H9 (cell line): ENCODE data around the gene TBL1X. TPM values are rescaled to one million over a fixed set of nuclear protein-coding genes. Genes with fewer than 3 reads are reported as not detected.

Experiments
- DNase-seq: peaks from one replicate; pipeline ENCODE4 v3.0.0-alpha.2; 2017
- H2AFZ ChIP-seq: one replicate; pipeline ENCODE4 v1.6.1; 2013; ENCODE audit warnings: mild to moderate bottlenecking, low read length, control low read depth, moderate library complexity
- H2AK5ac ChIP-seq: 2 replicates; pipeline ENCODE4 v1.6.1; 2013; ENCODE audit warnings: low read length, control low read depth, mixed read lengths; ENCODE audit not compliant: insufficient read length
- H2BK120ac ChIP-seq: one replicate; pipeline ENCODE4 v1.6.1; 2013; ENCODE audit warnings: low read depth, mild to moderate bottlenecking, low read length, control low read depth, inconsistent platforms; ENCODE audit not compliant: poor library complexity, severe bottlenecking
- H2BK12ac ChIP-seq: 2 replicates; pipeline ENCODE4 v1.6.1; 2013; ENCODE audit warnings: low read length, control low read depth, mixed read lengths, low read depth; ENCODE audit not compliant: insufficient read length
- H2BK15ac ChIP-seq: 2 replicates; pipeline ENCODE4 v1.6.1; 2013; ENCODE audit warnings: low read depth, low read length, control low read depth
- H2BK20ac ChIP-seq: one replicate; pipeline ENCODE4 v1.6.1; 2013; ENCODE audit warnings: low read depth, mild to moderate bottlenecking, low read length, control low read depth, inconsistent platforms; ENCODE audit not compliant: poor library complexity, severe bottlenecking
- H2BK5ac ChIP-seq: 2 replicates; pipeline ENCODE4 v1.6.1; 2013; ENCODE audit warnings: low read length, control low read depth, mixed read lengths; ENCODE audit not compliant: insufficient read length
- H3K14ac ChIP-seq: 2 replicates; pipeline ENCODE4 v1.6.1; 2013; ENCODE audit warnings: low read length, control low read depth; ENCODE audit not compliant: insufficient read depth
- H3K18ac ChIP-seq: 2 replicates; pipeline ENCODE4 v1.6.1; 2013; ENCODE audit warnings: low read depth, mild to moderate bottlenecking, mixed read lengths, low read length, control low read depth; ENCODE audit not compliant: insufficient read length
- H3K23ac ChIP-seq: 2 replicates; pipeline ENCODE4 v1.6.1; 2013; ENCODE audit warnings: low read length, control low read depth, mixed read lengths, low read depth; ENCODE audit not compliant: insufficient read length
- H3K23me2 ChIP-seq: 2 replicates; pipeline ENCODE4 v1.6.1; 2013; ENCODE audit warnings: low read depth, mild to moderate bottlenecking, mixed read lengths, low read length, control low read depth; ENCODE audit not compliant: insufficient read length, poor library complexity, severe bottlenecking
- H3K27ac ChIP-seq: 2 replicates; pipeline ENCODE4 v1.5.1; 2013; ENCODE audit warnings: low read length, control low read depth, mixed read lengths, low read depth; ENCODE audit not compliant: insufficient read length
- H3K27me3 ChIP-seq: 2 replicates; pipeline ENCODE4 v1.6.1; 2013; ENCODE audit warnings: low read length, control low read depth, inconsistent platforms; ENCODE audit not compliant: insufficient read depth
- H3K4ac ChIP-seq: 2 replicates; pipeline ENCODE4 v1.6.1; 2013; ENCODE audit warnings: low read depth, mild to moderate bottlenecking, control low read depth, inconsistent platforms, low read length, moderate library complexity
- H3K4me1 ChIP-seq: 2 replicates; pipeline ENCODE4 v1.6.1; 2013; ENCODE audit warnings: low read length, control low read depth, inconsistent platforms; ENCODE audit not compliant: insufficient read depth
- H3K4me2 ChIP-seq: 2 replicates; pipeline ENCODE4 v1.6.1; 2013; ENCODE audit warnings: low read length, control low read depth, mixed read lengths; ENCODE audit not compliant: insufficient read length, insufficient read depth
- H3K56ac ChIP-seq: 2 replicates; pipeline ENCODE4 v1.6.1; 2013; ENCODE audit warnings: low read depth, mild to moderate bottlenecking, mixed read lengths, low read length, control low read depth; ENCODE audit not compliant: insufficient read length
- H3K79me1 ChIP-seq: 2 replicates; pipeline ENCODE4 v1.6.1; 2013; ENCODE audit warnings: low read depth, mild to moderate bottlenecking, moderate library complexity, low read length, control low read depth, inconsistent platforms; ENCODE audit not compliant: insufficient read depth, poor library complexity, severe bottlenecking
- H3K79me2 ChIP-seq: 2 replicates; pipeline ENCODE4 v1.6.1; 2013; ENCODE audit warnings: low read length, control low read depth, inconsistent platforms; ENCODE audit not compliant: insufficient read depth
- H3K9ac ChIP-seq: 2 replicates; pipeline ENCODE4 v1.6.1; 2013; ENCODE audit warnings: low read length, control low read depth, mixed read lengths; ENCODE audit not compliant: insufficient read length; ENCODE audit errors: extremely low read depth
- H3K9me3 ChIP-seq: one replicate; pipeline ENCODE4 v1.6.1; 2013; ENCODE audit warnings: low read depth, low read length, inconsistent platforms; ENCODE audit not compliant: control insufficient read depth
- H3T11ph ChIP-seq: one replicate; pipeline ENCODE4 v1.6.1; 2013; ENCODE audit warnings: mild to moderate bottlenecking, low read length, control low read depth, inconsistent platforms
- H4K20me1 ChIP-seq: one replicate; pipeline ENCODE4 v1.6.1; 2013; ENCODE audit not compliant: control insufficient read depth, insufficient read length, insufficient read depth
- H4K5ac ChIP-seq: 2 replicates; pipeline ENCODE4 v1.6.1; 2013; ENCODE audit warnings: low read depth, mild to moderate bottlenecking, mixed read lengths, low read length, control low read depth; ENCODE audit not compliant: insufficient read length
- H4K8ac ChIP-seq: replicated peaks from 2 replicates; pipeline ENCODE4 v1.6.1; 2013; ENCODE audit warnings: low read length, control low read depth, mixed read lengths, low read depth; ENCODE audit not compliant: insufficient read length
- H4K91ac ChIP-seq: 2 replicates; pipeline ENCODE4 v1.6.1; 2013; ENCODE audit warnings: low read depth, mild to moderate bottlenecking, moderate library complexity, mixed read lengths, low read length, control low read depth; ENCODE audit not compliant: insufficient read length
- H3K27ac Mint-ChIP-seq, 3 experiments: 2 replicates in 2 of 3; 3 replicates in 1 of 3; pipeline ENCODE4 v1.8.0; 2020 to 2021; ENCODE audit warnings: mixed read lengths in 3 of 3, mild to moderate bottlenecking in 1 of 3, moderate library complexity in 1 of 3
- H3K27me3 Mint-ChIP-seq: 2 replicates; pipeline ENCODE4 v1.8.0; 2021; ENCODE audit warnings: low read depth, mild to moderate bottlenecking, moderate library complexity, mixed read lengths
- H3K36me3 Mint-ChIP-seq, 3 experiments: 2 replicates in 2 of 3; 3 replicates in 1 of 3; pipeline ENCODE4 v1.8.0; 2020 to 2021; ENCODE audit warnings: low read depth in 3 of 3, mixed read lengths in 3 of 3; ENCODE audit not compliant: insufficient read depth in 1 of 3
- H3K4me1 Mint-ChIP-seq, 2 experiments: 2 replicates each; pipeline ENCODE4 v1.8.0; 2020; ENCODE audit warnings: mixed read lengths in 2 of 2
- H3K4me3 Mint-ChIP-seq, 2 experiments: 2 replicates in 1 of 2; 3 replicates in 1 of 2; pipeline ENCODE4 v1.8.0; 2020 to 2021; ENCODE audit warnings: mild to moderate bottlenecking in 2 of 2, mixed read lengths in 2 of 2, moderate library complexity in 1 of 2
- H3K9me3 Mint-ChIP-seq, 2 experiments: 2 replicates in 1 of 2; 3 replicates in 1 of 2; pipeline ENCODE4 v1.8.0; 2020; ENCODE audit warnings: mild to moderate bottlenecking in 2 of 2, mixed read lengths in 2 of 2, moderate library complexity in 1 of 2
- WGBS: extraction: QIAGEN DNeasy Blood & Tissue Kit; methylation state at CpG from one replicate; pipeline ENCODE4 v1.1.7; 2013; ENCODE audit warnings: missing lambda C conversion rate, low lambda C conversion rate, mixed read lengths; ENCODE audit not compliant: insufficient read length; ENCODE audit errors: extremely low coverage; 5-methylcytosine and 5-hydroxymethylcytosine counted together
- total RNA-seq: library from RNA; stranded (reverse); gene quantifications from 2 replicates; pipeline ENCODE4 v1.2.1, GENCODE V29; 2021
- TF ChIP-seq, protein P1 (sequence below): fragments of 200-600 bp; sonication (generic); conservative IDR thresholded peaks from 3 replicates; pipeline ENCODE4 v1.8.0; 2021; ENCODE audit warnings: antibody characterized with exemption, mild to moderate bottlenecking

Gene TBL1X
- total RNA-seq, 1 experiment from 2014 or later = 24.1 TPM

DNA sequence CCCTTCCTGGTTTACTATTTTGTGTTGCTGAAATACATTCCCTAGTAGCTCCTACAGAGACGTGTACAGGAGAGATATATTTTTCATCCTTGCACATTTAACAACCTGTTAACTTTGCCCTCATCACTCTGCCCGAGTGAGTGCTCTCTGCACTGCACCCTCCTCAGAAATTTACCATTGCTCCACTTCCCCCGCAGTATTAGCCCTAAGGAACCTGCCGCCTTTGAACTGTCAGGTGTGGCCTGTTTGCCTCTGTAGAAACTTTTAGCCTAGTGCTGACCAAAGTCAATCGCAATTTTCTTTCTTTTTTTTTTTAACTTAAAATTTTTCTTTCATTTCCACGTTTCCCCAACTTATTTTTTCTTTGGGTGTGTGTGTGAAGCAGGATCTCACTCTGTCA, 46.6 kb upstream of the TBL1X start:
- H2AFZ ChIP-seq = no peak overlapping the region
- H3K9ac ChIP-seq = no peak overlapping the region
- TF ChIP-seq, protein P1, sequence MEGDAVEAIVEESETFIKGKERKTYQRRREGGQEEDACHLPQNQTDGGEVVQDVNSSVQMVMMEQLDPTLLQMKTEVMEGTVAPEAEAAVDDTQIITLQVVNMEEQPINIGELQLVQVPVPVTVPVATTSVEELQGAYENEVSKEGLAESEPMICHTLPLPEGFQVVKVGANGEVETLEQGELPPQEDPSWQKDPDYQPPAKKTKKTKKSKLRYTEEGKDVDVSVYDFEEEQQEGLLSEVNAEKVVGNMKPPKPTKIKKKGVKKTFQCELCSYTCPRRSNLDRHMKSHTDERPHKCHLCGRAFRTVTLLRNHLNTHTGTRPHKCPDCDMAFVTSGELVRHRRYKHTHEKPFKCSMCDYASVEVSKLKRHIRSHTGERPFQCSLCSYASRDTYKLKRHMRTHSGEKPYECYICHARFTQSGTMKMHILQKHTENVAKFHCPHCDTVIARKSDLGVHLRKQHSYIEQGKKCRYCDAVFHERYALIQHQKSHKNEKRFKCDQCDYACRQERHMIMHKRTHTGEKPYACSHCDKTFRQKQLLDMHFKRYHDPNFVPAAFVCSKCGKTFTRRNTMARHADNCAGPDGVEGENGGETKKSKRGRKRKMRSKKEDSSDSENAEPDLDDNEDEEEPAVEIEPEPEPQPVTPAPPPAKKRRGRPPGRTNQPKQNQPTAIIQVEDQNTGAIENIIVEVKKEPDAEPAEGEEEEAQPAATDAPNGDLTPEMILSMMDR = no peak
- Mint-ChIP-seq H3K4me3 (no peak overlapping the region), H3K9me3 (peaks cover 0 to 46% of the 10 kb centered on the region in 2 experiments; a peak in 2 of 5 replicates), H3K27me3 (0 out of 2 replicates have a peak, but pooled peaks cover 3% of the 10 kb centered on the region), H3K36me3 (0 out of 7 replicates have a peak, but pooled peaks cover 0 to 2% (median 0%) of the 10 kb centered on the region in 3 experiments), H3K27ac (no peak overlapping the region; a peak in 1 of 7 replicates), H3K4me1 (peaks cover 13 to 15% of the 10 kb centered on the region in 2 experiments)
- H2BK20ac ChIP-seq = no peak overlapping the region
- H3K27ac ChIP-seq = no peak overlapping the region
- H3K23me2 ChIP-seq = no peaks in the 10 kb centered on the region
- no peak overlapping the region for H3T11ph ChIP-seq
- H3K4me1 ChIP-seq = no peaks in the 10 kb centered on the region
- no peak overlapping the region for H2AK5ac ChIP-seq
- H4K91ac ChIP-seq = no peak overlapping the region
- H2BK15ac ChIP-seq = no peak overlapping the region
- no peak for DNase-seq
- H2BK120ac ChIP-seq = no peak overlapping the region
- H3K23ac ChIP-seq = no peak overlapping the region
- H3K79me1 ChIP-seq = no peaks in the 10 kb centered on the region
- H2BK5ac ChIP-seq = no peak overlapping the region
- no peak overlapping the region for H2BK12ac ChIP-seq
- H3K56ac ChIP-seq = no peak overlapping the region
- no peak overlapping the region for H4K8ac ChIP-seq
- no peaks in the 10 kb centered on the region for H3K9me3 ChIP-seq
- no peak overlapping the region for H3K18ac ChIP-seq
- no peaks in the 10 kb centered on the region for H4K20me1 ChIP-seq
- no peaks in the 10 kb centered on the region for H3K27me3 ChIP-seq
- H3K79me2 ChIP-seq = no peaks in the 10 kb centered on the region
- H3K14ac ChIP-seq = no peak overlapping the region
- no peak overlapping the region for H4K5ac ChIP-seq
- 100% methylated on average over 1 of the region's 6 CpGs for WGBS
- H3K4me2 ChIP-seq = no peak overlapping the region
- H3K4ac ChIP-seq = no peak overlapping the region
